ENCODE measurements around the gene JAZF1. TPM values are rescaled to one million over a fixed set of nuclear protein-coding genes. Genes with fewer than 3 reads are reported as not detected.

JAZF1 gene
- total and polyA plus RNA-seq, 2 donors (not counting 1 experiment from before 2014, with no cell fraction given) = 14.0 to 38.6 TPM

GRCh38 chr7:27812706-27813105 lies 367.9 kb downstream of the JAZF1 start:
- no peak overlapping the region for H3K27ac ChIP-seq (ENCODE audit: low read length in 2 of 2)
- Mint-ChIP-seq H3K27me3 (no peaks in the 10 kb centered on the region), H3K4me1 (no peaks in the 10 kb centered on the region), H3K27ac (no peak overlapping the region), H3K4me3 (no peak overlapping the region), H3K9me3 (ENCODE audit: insufficient read depth) (no peaks in the 10 kb centered on the region)
- H3K4me2 ChIP-seq (replicated peaks; ENCODE audit: low read depth, low read length, poor library complexity, severe bottlenecking) = no peak overlapping the region
- no peak overlapping the region for H3K9ac ChIP-seq (ENCODE audit: low read length)
- H3K4me3 ChIP-seq (ENCODE audit: control extremely low read depth in 1 of 5, extremely low read depth in 1 of 5, insufficient read depth in 1 of 5, low read depth in 2 of 5, low read length in 4 of 5) = no peak overlapping the region
- no peaks in the 10 kb centered on the region for H4K20me1 ChIP-seq (ENCODE audit: control insufficient read depth, insufficient read depth, low read length, poor library complexity, severe bottlenecking)
- H2AFZ ChIP-seq (ENCODE audit: insufficient read depth, low read depth, low read length, poor library complexity, severe bottlenecking) = no peak overlapping the region
- DNase-seq (no peak), ATAC-seq (ENCODE audit: low read depth) (no peak)
- no peaks in the 10 kb centered on the region for H3K4me1 ChIP-seq (ENCODE audit: control insufficient read depth in 2 of 2, insufficient read depth in 2 of 2, low read length in 2 of 2)
- CTCF ChIA-PET = interaction anchor here (0.6 kb wide), 1 partner anchor 16 kb away, joined by 3 read pairs; no protein-coding TSS in a partner anchor
- TF ChIP-seq, protein P1, sequence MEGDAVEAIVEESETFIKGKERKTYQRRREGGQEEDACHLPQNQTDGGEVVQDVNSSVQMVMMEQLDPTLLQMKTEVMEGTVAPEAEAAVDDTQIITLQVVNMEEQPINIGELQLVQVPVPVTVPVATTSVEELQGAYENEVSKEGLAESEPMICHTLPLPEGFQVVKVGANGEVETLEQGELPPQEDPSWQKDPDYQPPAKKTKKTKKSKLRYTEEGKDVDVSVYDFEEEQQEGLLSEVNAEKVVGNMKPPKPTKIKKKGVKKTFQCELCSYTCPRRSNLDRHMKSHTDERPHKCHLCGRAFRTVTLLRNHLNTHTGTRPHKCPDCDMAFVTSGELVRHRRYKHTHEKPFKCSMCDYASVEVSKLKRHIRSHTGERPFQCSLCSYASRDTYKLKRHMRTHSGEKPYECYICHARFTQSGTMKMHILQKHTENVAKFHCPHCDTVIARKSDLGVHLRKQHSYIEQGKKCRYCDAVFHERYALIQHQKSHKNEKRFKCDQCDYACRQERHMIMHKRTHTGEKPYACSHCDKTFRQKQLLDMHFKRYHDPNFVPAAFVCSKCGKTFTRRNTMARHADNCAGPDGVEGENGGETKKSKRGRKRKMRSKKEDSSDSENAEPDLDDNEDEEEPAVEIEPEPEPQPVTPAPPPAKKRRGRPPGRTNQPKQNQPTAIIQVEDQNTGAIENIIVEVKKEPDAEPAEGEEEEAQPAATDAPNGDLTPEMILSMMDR (IDR thresholded peaks at IDR 0.05) = no peak
- no peak for TF ChIP-seq EZH2 (IDR thresholded peaks at IDR 0.05; ENCODE audit: borderline replicate concordance, insufficient read depth, low read depth, low read length, poor library complexity, severe bottlenecking)
- WGBS (ENCODE audit: insufficient coverage) = 90% methylated on average over 2 of the region's 2 CpGs
- H3K79me2 ChIP-seq (ENCODE audit: control insufficient read depth, insufficient read depth, low read length) = no peaks in the 10 kb centered on the region
- POLR2A ChIA-PET = interaction anchor here (0.7 kb wide), 1 partner anchor 879 kb away, joined by 3 read pairs; no protein-coding TSS in a partner anchor
- peaks cover 8 to 9% of the 10 kb centered on the region in 2 experiments for H3K36me3 ChIP-seq (replicated peaks in 1 of 2; ENCODE audit: control extremely low read depth in 1 of 2, control insufficient read depth in 1 of 2, extremely low read depth in 1 of 2, insufficient read depth in 2 of 2, low read length in 1 of 2)
- H3K27me3 ChIP-seq (replicated peaks in 1 of 4; ENCODE audit: control extremely low read depth in 1 of 4, control insufficient read depth in 3 of 4, insufficient read depth in 4 of 4, low read length in 3 of 4) = no peaks in the 10 kb centered on the region
- no peaks in the 10 kb centered on the region for H3K9me3 ChIP-seq (ENCODE audit: control extremely low read depth in 1 of 3, control insufficient read depth in 2 of 3, insufficient read depth in 1 of 3, low read length in 2 of 3)
- intact Hi-C loops (cut with micrococcal nuclease) = no loop called here

- no peaks in the 10 kb centered on the region for H3K4me1 Mint-ChIP-seq
- H3K4me3 ChIP-seq (ENCODE audit: control extremely low read depth in 1 of 5, extremely low read depth in 1 of 5, insufficient read depth in 1 of 5, low read depth in 2 of 5, low read length in 4 of 5) = no peak overlapping the region
- TF ChIP-seq EZH2 (IDR thresholded peaks at IDR 0.05; ENCODE audit: borderline replicate concordance, insufficient read depth, low read depth, low read length, poor library complexity, severe bottlenecking) = no peak
- TF ChIP-seq, protein P1 (IDR thresholded peaks at IDR 0.05) = no peak
- no peaks in the 10 kb centered on the region for H4K20me1 ChIP-seq (ENCODE audit: control insufficient read depth, insufficient read depth, low read length, poor library complexity, severe bottlenecking)
- H3K36me3 ChIP-seq (replicated peaks in 1 of 2; ENCODE audit: control extremely low read depth in 1 of 2, control insufficient read depth in 1 of 2, extremely low read depth in 1 of 2, insufficient read depth in 2 of 2, low read length in 1 of 2) = peaks cover 2 to 9% of the 10 kb centered on the region in 2 experiments
- no peak overlapping the region for H3K27ac ChIP-seq (ENCODE audit: low read length in 2 of 2)
- DNase-seq (no peak), ATAC-seq (ENCODE audit: low read depth) (no peak)
- H2AFZ ChIP-seq (ENCODE audit: insufficient read depth, low read depth, low read length, poor library complexity, severe bottlenecking) = no peak overlapping the region
- 89% methylated on average over 1 of the region's 4 CpGs for WGBS (ENCODE audit: insufficient coverage)
- intact Hi-C loops (cut with micrococcal nuclease) = no loop called here
- H3K79me2 ChIP-seq (ENCODE audit: control insufficient read depth, insufficient read depth, low read length) = no peaks in the 10 kb centered on the region
- no peak overlapping the region for H3K9ac ChIP-seq (ENCODE audit: low read length)
- no peaks in the 10 kb centered on the region for H3K9me3 Mint-ChIP-seq (ENCODE audit: insufficient read depth)
- no peaks in the 10 kb centered on the region for H3K27me3 Mint-ChIP-seq
- no peak overlapping the region for H3K4me3 Mint-ChIP-seq
- ChIA-PET POLR2A (no interaction called here), CTCF (no interaction called here)
- H3K4me1 ChIP-seq (ENCODE audit: control insufficient read depth in 2 of 2, insufficient read depth in 2 of 2, low read length in 2 of 2) = no peaks in the 10 kb centered on the region
- H3K27me3 ChIP-seq (replicated peaks in 1 of 4; ENCODE audit: control extremely low read depth in 1 of 4, control insufficient read depth in 3 of 4, insufficient read depth in 4 of 4, low read length in 3 of 4) = no peaks in the 10 kb centered on the region
- H3K27ac Mint-ChIP-seq = no peak overlapping the region
- no peak overlapping the region for H3K4me2 ChIP-seq (replicated peaks; ENCODE audit: low read depth, low read length, poor library complexity, severe bottlenecking)
- H3K9me3 ChIP-seq (ENCODE audit: control extremely low read depth in 1 of 3, control insufficient read depth in 2 of 3, insufficient read depth in 1 of 3, low read length in 2 of 3) = no peaks in the 10 kb centered on the region
Measured at GRCh38 chr7:27810186-27810585, 370.4 kb downstream of the JAZF1 start.

Measured in B cell (primary cell).